Activated naive CD8-positive, alpha-beta T cell treated with anti-CD3 and anti-CD28 coated beads, Interleukin-2, amount 50 U/mL, for 16 hours (primary cell): ENCODE results near the gene MFSD6.

Experiments used
- DNase-seq: peaks from one replicate; pipeline ENCODE4 v3.0.0-alpha.2; 2020; ENCODE audit warnings: low read depth, low spot score

Gene MFSD6

DNA sequence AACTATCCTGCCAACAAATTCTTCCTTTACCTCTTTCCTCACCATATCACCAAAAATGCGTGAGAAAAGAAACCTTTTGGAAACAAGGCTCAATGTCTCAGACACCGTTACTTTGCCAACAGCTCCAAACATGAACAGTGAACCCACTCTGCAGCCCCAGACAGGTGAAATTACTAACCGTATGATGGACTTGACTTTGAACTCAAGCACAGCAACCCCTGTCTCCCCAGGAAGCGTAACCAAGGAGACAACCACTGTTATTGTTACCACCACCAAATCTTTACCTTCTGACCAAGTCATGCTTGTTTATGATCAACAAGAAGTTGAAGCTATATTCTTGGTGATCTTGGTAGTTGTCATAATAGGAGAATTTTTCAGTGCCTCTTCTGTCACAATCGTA, 28.4 kb downstream of the MFSD6 start:
- DNase-seq = no peak

- no peak for DNase-seq
These were observed 32.0 kb downstream of the MFSD6 start for GRCh38 chr2:190440113-190440512.

GRCh38 chr2:190441564-190441963, 33.4 kb downstream of the MFSD6 start:
- no peak for DNase-seq

- no peak for DNase-seq
These were observed 34.9 kb downstream of the MFSD6 start for GRCh38 chr2:190443055-190443454.

GRCh38 chr2:190443778-190444481, 35.8 kb downstream of the MFSD6 start:
- DNase-seq = no peak

GRCh38 chr2:190444976-190445375, 36.8 kb downstream of the MFSD6 start:
- no peak for DNase-seq

DNA sequence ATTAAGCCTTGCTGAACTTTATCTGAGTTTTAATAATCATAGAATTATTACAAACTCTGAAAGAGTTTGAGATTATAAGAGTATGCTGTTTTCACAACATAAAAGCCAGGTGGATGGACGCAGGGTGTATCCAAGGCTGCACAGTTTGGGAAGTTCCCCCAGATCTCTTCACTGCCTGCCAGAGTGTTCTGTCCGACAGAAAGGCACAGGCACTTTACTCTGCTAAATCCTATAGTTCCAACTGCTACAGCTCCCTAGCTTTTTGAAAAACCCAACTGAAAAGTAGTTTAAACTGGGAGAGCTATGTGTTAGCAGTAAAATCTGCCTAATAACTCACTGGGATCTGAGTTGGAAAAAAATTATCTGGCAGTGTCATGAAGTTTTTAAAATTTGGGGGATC, 38.0 kb downstream of the MFSD6 start:
- DNase-seq = no peak

- DNase-seq = no peak
These were observed 38.8 kb downstream of the MFSD6 start for GRCh38 chr2:190446750-190447516.

GRCh38 chr2:190447766-190448165, 39.6 kb downstream of the MFSD6 start:
- no peak for DNase-seq

- no peak for DNase-seq
These were observed 41.8 kb downstream of the MFSD6 start for GRCh38 chr2:190449925-190450324.

- DNase-seq = no peak
These were observed 42.2 kb downstream of the MFSD6 start for GRCh38 chr2:190450363-190450762.

- no peak for DNase-seq
These were observed 43.5 kb downstream of the MFSD6 start for GRCh38 chr2:190451561-190452176.

DNA sequence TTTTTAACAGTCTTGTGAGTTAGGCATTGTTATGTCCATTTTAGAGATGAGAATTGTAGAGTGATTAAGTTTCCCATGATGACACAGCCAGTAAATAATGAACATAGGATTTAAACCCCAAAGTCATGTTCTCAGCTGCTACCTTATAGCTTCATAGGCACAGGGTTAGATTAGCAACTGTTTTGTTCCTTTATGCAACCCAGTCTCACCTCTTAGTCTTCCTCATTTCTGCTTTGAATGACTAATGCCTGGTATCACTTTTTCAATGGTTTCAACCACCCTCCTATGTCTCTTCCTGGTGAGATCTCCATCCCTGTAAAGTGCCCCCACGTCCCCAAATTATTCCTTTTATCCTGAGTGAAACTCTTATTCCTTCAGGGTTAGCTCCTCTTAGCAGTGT, 44.3 kb downstream of the MFSD6 start:
- no peak for DNase-seq

DNA sequence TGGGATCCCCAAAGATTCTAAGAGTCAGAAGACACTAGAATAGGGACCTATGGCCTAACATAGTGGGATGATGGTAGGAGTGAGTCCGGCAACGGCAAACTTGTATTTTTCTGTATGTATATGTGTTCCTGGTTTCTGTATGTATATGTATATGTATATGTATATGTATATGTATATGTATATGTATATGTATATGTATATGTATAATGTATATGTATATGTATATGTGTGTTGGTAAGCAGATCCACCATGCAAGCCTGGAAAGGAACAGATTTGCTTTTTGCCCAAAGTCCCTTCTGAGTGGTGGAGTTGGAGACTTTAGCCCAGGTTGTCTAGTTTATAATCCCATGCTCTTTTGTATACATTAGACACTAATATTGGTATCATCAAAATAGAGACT, 46.6 kb downstream of the MFSD6 start:
- no peak for DNase-seq

GRCh38 chr2:190455358-190456095, 47.4 kb downstream of the MFSD6 start:
- no peak for DNase-seq

GRCh38 chr2:190456833-190457232, 48.7 kb downstream of the MFSD6 start:
- no peak for DNase-seq

GRCh38 chr2:190457256-190457655, 49.1 kb downstream of the MFSD6 start:
- no peak for DNase-seq

DNA sequence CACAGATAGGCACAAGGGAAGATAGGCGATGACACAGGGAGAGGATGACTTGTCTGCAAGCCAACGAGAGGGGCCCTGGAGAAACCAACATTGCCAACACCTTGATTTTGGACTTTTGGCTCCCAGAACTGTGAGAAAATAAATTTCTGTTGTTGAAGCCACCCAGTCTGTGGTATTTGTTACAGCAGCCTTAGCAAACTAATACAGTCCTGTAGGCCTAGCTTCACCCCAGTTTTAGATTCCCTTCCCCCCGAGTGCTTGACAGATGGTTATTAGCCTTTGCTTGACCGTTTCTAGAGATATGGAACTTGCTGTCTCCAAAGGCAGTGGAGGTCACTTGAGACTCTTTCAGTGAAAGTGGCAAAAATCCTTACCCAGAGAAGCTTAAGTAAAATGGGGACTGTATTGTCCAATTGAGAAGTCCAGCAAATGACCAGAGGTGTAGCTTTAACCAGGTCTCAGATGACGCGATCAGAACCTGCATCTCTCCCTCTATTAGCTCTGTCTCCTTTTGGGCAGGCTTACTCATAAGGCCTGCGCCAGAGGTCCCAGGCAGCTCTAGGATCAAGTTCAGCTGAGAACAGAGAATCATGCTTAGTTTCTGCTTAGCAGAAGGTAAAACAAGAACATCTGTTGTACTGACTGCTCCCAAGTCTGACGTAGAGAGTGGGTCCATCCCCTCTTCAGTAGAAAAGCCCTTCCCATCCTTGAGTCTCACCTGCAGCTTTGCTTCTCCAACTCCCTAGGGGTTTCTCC, 50.4 kb downstream of the MFSD6 start:
- no peak for DNase-seq

- no peak for DNase-seq
These were observed 51.7 kb downstream of the MFSD6 start for GRCh38 chr2:190459881-190460280.

DNA sequence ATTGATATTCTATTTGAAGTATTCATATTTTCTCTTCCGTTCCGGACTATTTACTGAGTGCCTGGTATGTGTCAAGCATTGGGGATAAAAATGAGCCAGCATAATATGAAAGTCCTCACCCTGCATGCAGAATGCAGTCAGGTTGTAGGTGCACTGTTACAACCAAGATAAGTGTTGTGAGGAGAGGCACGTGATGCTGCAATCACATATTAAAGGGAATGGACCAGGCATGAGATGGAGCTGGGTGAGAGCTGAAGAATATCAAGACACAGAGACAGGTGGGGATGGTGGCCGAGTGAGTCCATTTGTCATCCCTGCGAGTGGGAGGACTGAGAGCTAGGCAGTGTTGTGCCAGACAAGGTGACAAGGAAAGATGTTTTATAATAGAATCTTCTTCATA, 52.3 kb downstream of the MFSD6 start:
- no peak for DNase-seq

DNA sequence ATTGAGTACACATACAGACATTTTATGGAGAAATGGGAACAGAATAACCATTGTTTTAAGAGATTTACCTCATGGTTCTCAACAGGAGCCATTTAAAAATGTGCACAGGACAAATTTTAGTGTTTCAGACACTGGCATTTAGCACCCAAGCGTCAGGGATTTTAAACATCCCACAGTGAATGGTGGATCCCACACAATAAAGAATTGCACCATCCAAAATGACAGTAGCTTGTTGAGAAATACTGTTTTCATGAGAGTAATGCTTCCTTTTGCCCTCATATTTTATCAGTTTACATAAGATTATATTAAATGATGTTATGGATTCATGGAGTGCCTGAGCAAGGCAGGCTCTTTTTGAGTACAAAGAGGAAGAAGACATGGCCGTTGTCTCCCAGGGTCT, 54.0 kb downstream of the MFSD6 start:
- no peak for DNase-seq
